HepG2 (cell line): ENCODE data around the gene CDC42BPG.

Experiments used
- EP300 ChIP-seq, 3 experiments: sonication (generic) in 1 of 3; formaldehyde crosslinking in 1 of 3; IDR thresholded peaks; 2 replicates each; pipeline versions ENCODE4 v1.5.1 to v1.6.1; 2011 to 2020; ENCODE audit warnings: low read depth in 2 of 3, low read length in 2 of 3, borderline replicate concordance in 1 of 3, improper control_type of control experiment in 1 of 3, mild to moderate bottlenecking in 1 of 3, missing genetic modification reagents in 1 of 3, moderate library complexity in 1 of 3
- HMGXB4 ChIP-seq, 2 experiments: sonication (generic) in 1 of 2; formaldehyde crosslinking in 1 of 2; IDR thresholded peaks; 2 replicates each; pipeline versions ENCODE4 v1.4.0 to v1.6.1; 2018 to 2020; ENCODE audit warnings: missing genetic modification reagents in 2 of 2, borderline replicate concordance in 1 of 2, low read depth in 1 of 2, mild to moderate bottlenecking in 1 of 2, missing biosample characterization in 1 of 2
- HOXA3 ChIP-seq: sonication (generic); formaldehyde crosslinking; IDR thresholded peaks from 2 replicates; pipeline ENCODE4 v1.5.0; 2020; ENCODE audit warnings: missing genetic modification reagents
- MAFF ChIP-seq: IDR thresholded peaks from 2 replicates; pipeline ENCODE4 v1.6.1; 2011; ENCODE audit warnings: low read depth, low read length, improper control_type of control experiment
- NR1H2 ChIP-seq: sonication (generic); formaldehyde crosslinking; IDR thresholded peaks from 2 replicates; pipeline ENCODE4 v1.8.1; 2022; ENCODE audit warnings: low read depth, missing genetic modification reagents, borderline replicate concordance
- SRF ChIP-seq: IDR thresholded peaks from 2 replicates; pipeline ENCODE4 v1.6.1; 2011; ENCODE audit warnings: mild to moderate bottlenecking, low read depth, low read length, moderate library complexity
- ZNF678 ChIP-seq: sonication (generic); formaldehyde crosslinking; IDR thresholded peaks from 2 replicates; pipeline ENCODE4 v1.4.0; 2020; ENCODE audit warnings: mild to moderate bottlenecking, missing genetic modification reagents
- TF ChIP-seq, protein P1 (sequence below): sonication (generic); formaldehyde crosslinking; IDR thresholded peaks from 2 replicates; pipeline ENCODE4 v1.5.0; 2020; ENCODE audit warnings: mild to moderate bottlenecking, missing genetic modification reagents, moderate library complexity

DNA sequence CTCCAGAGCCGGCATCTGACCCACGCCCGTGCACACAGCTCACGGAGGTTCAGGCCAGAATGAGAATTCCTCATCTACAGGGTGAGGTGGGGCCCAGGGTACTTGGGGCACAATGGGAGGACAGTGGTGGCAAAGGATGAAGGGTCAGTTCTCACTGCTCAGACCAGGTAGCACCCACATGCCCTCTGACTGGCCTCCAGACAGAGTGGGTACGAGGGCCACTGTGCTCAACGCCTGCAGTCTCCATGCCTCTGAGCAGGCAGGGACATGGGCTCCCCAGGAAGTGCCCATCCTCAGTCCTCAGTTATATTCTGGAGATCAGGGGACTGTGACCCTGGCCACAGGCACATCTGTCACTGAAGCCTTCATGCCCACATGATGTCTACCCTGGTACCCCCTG, 13.0 kb upstream of the CDC42BPG start:
- TF ChIP-seq MAFF (no peak), HMGXB4 (CRISPR knock-in tag; IDR thresholded peaks at IDR 0.05; ENCODE audit: borderline replicate concordance in 1 of 2, low read depth in 1 of 2) (no peak), EP300 (IDR thresholded peaks at IDR 0.05; ENCODE audit: low read depth in 2 of 2, low read length in 2 of 2) (no peak), EP300 (CRISPR knock-in tag; IDR thresholded peaks at IDR 0.05; ENCODE audit: borderline replicate concordance) (no peak), HOXA3 (CRISPR knock-in tag) (no peak), NR1H2 (CRISPR knock-in tag) (no peak), ZNF678 (CRISPR knock-in tag) (no peak), SRF (no peak)
- TF ChIP-seq, protein P1, sequence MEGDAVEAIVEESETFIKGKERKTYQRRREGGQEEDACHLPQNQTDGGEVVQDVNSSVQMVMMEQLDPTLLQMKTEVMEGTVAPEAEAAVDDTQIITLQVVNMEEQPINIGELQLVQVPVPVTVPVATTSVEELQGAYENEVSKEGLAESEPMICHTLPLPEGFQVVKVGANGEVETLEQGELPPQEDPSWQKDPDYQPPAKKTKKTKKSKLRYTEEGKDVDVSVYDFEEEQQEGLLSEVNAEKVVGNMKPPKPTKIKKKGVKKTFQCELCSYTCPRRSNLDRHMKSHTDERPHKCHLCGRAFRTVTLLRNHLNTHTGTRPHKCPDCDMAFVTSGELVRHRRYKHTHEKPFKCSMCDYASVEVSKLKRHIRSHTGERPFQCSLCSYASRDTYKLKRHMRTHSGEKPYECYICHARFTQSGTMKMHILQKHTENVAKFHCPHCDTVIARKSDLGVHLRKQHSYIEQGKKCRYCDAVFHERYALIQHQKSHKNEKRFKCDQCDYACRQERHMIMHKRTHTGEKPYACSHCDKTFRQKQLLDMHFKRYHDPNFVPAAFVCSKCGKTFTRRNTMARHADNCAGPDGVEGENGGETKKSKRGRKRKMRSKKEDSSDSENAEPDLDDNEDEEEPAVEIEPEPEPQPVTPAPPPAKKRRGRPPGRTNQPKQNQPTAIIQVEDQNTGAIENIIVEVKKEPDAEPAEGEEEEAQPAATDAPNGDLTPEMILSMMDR, result no peak
